Measurements from ENCODE around the gene ADCY1.
"Not testable (repeated sequence)": the region's sequence is repeated elsewhere in the genome, so short reads cannot be mapped to it uniquely, and the experiment has no call there.

Gene ADCY1

DNA sequence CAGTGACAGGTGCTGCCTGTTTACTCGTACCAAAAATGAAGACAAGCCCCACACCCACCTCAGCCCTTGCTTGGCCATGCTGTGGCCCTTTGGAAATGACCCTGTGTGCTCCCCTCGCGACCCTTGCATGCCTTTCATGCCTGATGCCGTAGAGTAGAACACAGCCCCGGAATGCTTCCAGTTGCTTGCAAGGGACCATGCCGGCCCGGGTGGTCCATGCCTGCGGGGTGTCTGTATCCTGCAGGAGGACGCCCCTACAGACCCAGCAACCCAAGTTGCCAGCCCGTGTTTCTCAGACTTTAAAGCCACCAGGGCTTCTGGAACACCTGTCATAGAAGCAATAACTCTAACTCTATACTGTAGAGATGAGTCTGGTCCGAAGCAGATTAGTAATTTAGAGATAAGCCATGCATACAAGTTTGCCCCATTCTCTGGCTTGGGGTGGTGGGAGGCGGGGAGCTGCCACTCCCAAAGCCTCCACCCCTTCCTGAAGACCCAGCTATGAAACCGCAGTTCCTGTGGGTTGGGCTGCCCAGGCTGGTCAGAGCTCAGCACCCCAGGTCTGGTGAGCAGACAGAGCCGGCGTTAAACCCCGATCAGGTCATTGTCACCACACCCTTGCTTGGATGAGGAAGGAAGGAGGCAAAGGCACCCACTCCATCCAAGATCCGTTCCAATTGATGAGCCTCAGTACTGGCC is 143.5 kb downstream of the ADCY1 start:
- TF ChIP-seq, protein P1, sequence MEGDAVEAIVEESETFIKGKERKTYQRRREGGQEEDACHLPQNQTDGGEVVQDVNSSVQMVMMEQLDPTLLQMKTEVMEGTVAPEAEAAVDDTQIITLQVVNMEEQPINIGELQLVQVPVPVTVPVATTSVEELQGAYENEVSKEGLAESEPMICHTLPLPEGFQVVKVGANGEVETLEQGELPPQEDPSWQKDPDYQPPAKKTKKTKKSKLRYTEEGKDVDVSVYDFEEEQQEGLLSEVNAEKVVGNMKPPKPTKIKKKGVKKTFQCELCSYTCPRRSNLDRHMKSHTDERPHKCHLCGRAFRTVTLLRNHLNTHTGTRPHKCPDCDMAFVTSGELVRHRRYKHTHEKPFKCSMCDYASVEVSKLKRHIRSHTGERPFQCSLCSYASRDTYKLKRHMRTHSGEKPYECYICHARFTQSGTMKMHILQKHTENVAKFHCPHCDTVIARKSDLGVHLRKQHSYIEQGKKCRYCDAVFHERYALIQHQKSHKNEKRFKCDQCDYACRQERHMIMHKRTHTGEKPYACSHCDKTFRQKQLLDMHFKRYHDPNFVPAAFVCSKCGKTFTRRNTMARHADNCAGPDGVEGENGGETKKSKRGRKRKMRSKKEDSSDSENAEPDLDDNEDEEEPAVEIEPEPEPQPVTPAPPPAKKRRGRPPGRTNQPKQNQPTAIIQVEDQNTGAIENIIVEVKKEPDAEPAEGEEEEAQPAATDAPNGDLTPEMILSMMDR (IDR thresholded peaks at IDR 0.05; ENCODE audit: control insufficient read depth, extremely low read depth, insufficient read depth), result no peak
- H3K4me3 ChIP-seq (ENCODE audit: low read depth, low read length), result no peak overlapping the region
- DNase-seq (ENCODE audit: low read depth), result no peak

DNA sequence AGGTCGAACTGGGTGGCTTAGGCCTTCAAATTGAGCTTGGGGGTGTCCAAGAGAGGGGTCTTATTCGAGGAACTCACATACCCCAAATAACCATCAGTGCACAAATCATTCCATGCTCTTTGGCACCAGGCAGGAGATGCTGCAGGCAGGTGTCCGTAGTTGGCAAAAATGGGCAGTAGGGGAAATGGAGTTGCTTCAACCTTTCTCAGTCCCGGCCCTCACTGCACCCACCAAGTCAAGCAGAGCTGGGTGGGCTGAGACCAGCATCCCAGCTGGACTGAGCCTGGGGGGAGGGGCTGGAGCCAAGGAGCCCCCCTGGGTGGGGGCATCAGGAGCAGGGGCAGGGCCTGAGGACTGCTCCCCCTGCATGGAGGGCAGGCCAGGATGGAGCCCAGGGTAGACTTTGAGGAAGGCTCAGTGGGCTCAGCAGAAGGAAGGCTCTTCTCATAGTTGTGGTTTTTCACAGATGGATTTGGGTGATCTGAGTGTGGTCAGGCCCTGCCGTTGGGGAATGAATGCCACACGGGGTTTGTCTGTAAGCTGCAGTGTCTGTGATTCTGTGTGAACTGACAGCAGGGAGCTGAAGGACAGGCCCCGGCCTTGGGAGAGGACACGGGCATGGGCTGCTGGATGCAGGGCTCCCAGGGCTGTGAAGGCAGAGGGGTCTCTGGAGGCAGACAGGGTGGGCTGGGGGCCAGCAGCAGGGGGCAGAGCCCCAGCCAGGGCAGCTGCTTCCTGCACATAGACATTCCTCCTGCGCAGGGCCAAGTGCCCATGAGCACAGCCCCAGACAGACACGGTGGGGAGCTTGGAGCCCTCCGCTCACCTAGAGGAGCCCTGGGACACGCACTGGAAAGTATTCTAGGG is 144.5 kb downstream of the ADCY1 start:
- no peak overlapping the region for H3K4me3 ChIP-seq (ENCODE audit: low read depth, low read length)
- no peak for DNase-seq (ENCODE audit: low read depth)
- TF ChIP-seq, protein P1 (IDR thresholded peaks at IDR 0.05; ENCODE audit: control insufficient read depth, extremely low read depth, insufficient read depth), result no peak

- no peak for DNase-seq (ENCODE audit: low read depth)
- TF ChIP-seq, protein P1 (IDR thresholded peaks at IDR 0.05; ENCODE audit: control insufficient read depth, extremely low read depth, insufficient read depth), result no peak
- H3K4me3 ChIP-seq (ENCODE audit: low read depth, low read length), result no peak overlapping the region
Observed at GRCh38 chr7:45720989-45721388, 146.8 kb downstream of the ADCY1 start.

GRCh38 chr7:45721686-45722598 is 147.8 kb downstream of the ADCY1 start:
- no peak overlapping the region for H3K4me3 ChIP-seq (ENCODE audit: low read depth, low read length)
- no peak for DNase-seq (ENCODE audit: low read depth)
- TF ChIP-seq, protein P1 (IDR thresholded peaks at IDR 0.05; ENCODE audit: control insufficient read depth, extremely low read depth, insufficient read depth), result no peak

DNA sequence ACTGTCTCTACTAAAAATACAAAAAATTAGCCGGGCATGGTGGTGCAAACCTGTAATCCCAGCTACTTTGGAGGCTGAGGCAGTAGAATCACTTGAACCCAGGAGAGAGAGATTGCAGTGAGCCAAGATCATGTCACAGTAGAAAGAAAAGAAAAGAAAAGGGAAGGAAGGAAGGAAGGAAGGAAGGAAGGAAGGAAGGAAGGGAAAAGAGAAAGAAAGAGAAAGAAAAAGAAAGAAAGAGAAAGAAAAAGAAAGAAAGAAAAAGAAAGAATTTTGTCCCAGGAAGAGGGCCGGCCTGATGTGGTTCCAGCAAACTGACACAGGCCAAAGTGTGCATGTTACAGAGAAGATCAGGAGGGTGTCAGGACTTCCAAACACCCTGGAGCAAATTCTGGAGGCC is 151.1 kb downstream of the ADCY1 start:
- not testable (repeated sequence) for DNase-seq (ENCODE audit: low read depth); H3K4me3 ChIP-seq (ENCODE audit: low read depth, low read length)

GRCh38 chr7:45726883-45727282 is 152.7 kb downstream of the ADCY1 start:
- no peak for DNase-seq (ENCODE audit: low read depth)
- TF ChIP-seq, protein P1 (IDR thresholded peaks at IDR 0.05; ENCODE audit: control insufficient read depth, extremely low read depth, insufficient read depth), result no peak
- no peak overlapping the region for H3K4me3 ChIP-seq (ENCODE audit: low read depth, low read length)

DNA sequence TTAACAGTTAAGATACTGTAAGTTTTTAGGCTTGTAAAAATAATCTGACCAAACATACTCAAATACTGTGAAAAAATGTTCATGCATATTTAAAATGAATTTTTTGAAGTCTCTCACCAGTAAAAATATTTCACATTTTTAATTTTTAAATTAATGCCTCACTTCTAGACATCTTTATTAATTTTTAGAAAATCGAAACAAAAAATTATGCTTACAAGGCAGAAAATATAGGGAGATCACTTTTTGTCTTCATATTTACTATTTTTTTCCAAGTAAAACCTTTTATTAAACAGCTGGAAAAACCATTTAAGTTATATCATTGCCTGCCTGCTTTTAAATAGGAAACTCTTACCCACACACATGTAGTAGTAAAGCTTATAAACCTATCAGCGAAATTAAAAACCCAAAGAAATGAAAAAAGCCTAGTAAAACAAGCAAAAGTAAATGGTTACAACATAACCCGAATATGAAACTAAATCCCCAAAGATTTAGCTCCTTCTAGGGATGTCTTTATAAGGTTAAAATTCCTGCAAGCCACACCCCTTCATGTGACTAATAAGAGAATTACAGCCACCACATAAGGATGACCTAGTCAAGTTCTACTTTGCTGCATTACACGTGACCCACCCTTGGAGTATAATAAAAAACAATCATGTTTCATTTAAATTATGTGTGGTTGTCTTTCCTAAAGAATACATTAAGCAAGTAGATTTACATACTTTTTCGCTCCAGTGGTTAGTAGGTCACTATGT is 157.7 kb downstream of the ADCY1 start:
- H3K4me3 ChIP-seq (ENCODE audit: low read depth, low read length); DNase-seq (ENCODE audit: low read depth): not testable (repeated sequence)

- H3K4me3 ChIP-seq (ENCODE audit: low read depth, low read length); DNase-seq (ENCODE audit: low read depth): not testable (repeated sequence)
Observed at GRCh38 chr7:45738920-45739319, 164.8 kb downstream of the ADCY1 start.

DNA sequence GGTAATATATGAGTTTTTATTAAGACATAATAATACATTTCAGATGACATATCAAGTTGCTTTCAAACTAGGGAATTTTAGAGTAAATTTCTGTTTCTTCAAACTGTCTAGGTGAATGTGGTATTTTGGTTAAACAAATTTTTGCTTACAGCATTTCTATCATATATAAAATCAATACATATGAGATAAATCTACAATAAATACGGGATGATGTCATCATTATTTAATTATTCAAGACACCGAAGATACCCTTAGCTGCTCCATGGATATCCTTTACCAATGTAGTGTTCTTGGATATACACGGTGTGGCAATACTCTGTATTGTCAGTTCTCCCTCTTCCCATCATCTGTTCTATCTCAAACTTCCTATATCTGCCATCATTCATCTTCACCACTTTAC is 166.4 kb downstream of the ADCY1 start:
- not testable (repeated sequence) for DNase-seq (ENCODE audit: low read depth); H3K4me3 ChIP-seq (ENCODE audit: low read depth, low read length)
